SK-N-SH treated with all-trans-retinoic acid at 6 μM for 48 hours (cell line): ENCODE measurements around the gene ZC3H12C.

Experiments
- ATAC-seq: fragments of 200-7000 bp; cut with Tn5 transposase; 3 replicates; pipeline ENCODE4 v1.9.1; 2020; ENCODE audit warnings: mild to moderate bottlenecking, moderate library complexity
- ARNTL ChIP-seq: fragments of 450-650 bp; formaldehyde crosslinking; IDR thresholded peaks from 2 replicates; pipeline ENCODE4 v1.5.0; 2020; ENCODE audit warnings: low read depth, mild to moderate bottlenecking, moderate library complexity, borderline replicate concordance
- BACH2 ChIP-seq: fragments of 250-450 bp; sonication (Bioruptor Pico); IDR thresholded peaks from 2 replicates; pipeline ENCODE4 v1.9.0; 2021; ENCODE audit warnings: mild to moderate bottlenecking, borderline replicate concordance
- CREB5 ChIP-seq: fragments of 250-450 bp; sonication (Bioruptor Pico); IDR thresholded peaks from 2 replicates; pipeline ENCODE4 v1.5.1; 2020; ENCODE audit warnings: low read depth, mild to moderate bottlenecking, moderate library complexity
- CSDC2 ChIP-seq: fragments of 250-450 bp; sonication (Bioruptor Pico); IDR thresholded peaks from 2 replicates; pipeline ENCODE4 v1.5.0; 2020; ENCODE audit warnings: mild to moderate bottlenecking, moderate library complexity
- CSRNP3 ChIP-seq: fragments of 250-450 bp; sonication (Bioruptor Pico); IDR thresholded peaks from 2 replicates; pipeline ENCODE4 v1.5.1; 2021; ENCODE audit warnings: mild to moderate bottlenecking, moderate library complexity
- ESRRG ChIP-seq: fragments of 250-450 bp; sonication (Bioruptor Pico); IDR thresholded peaks from 2 replicates; pipeline ENCODE4 v1.6.1; 2021; ENCODE audit warnings: mild to moderate bottlenecking
- GLIS3 ChIP-seq: fragments of 250-450 bp; sonication (Bioruptor Pico); IDR thresholded peaks from 2 replicates; pipeline ENCODE4 v1.5.0; 2020; ENCODE audit warnings: mild to moderate bottlenecking, moderate library complexity
- ISL1 ChIP-seq: fragments of 250-450 bp; sonication (Bioruptor Pico); IDR thresholded peaks from 2 replicates; pipeline ENCODE4 v2.1.2; 2022; ENCODE audit warnings: mild to moderate bottlenecking, moderate library complexity
- OSR1 ChIP-seq: fragments of 250-450 bp; sonication (Bioruptor Pico); IDR thresholded peaks from 2 replicates; pipeline ENCODE4 v1.8.0; 2022; ENCODE audit warnings: moderate library complexity, mild to moderate bottlenecking, inconsistent platforms
- PATZ1 ChIP-seq: fragments of 250-450 bp; sonication (Bioruptor Pico); IDR thresholded peaks from 2 replicates; pipeline ENCODE4 v1.8.0; 2020; ENCODE audit warnings: mild to moderate bottlenecking, moderate library complexity, borderline replicate concordance
- POU6F1 ChIP-seq: fragments of 250-450 bp; sonication (Bioruptor Pico); IDR thresholded peaks from 2 replicates; pipeline ENCODE4 v1.8.0; 2021; ENCODE audit warnings: low read depth, mild to moderate bottlenecking, moderate library complexity, borderline replicate concordance
- PPARA ChIP-seq: fragments of 250-450 bp; sonication (Bioruptor Pico); IDR thresholded peaks from 2 replicates; pipeline ENCODE4 v1.5.0; 2020; ENCODE audit warnings: mild to moderate bottlenecking, borderline replicate concordance
- RARB ChIP-seq: fragments of 250-450 bp; sonication (Bioruptor Pico); IDR thresholded peaks from 2 replicates; pipeline ENCODE4 v1.8.0; 2021; ENCODE audit warnings: mild to moderate bottlenecking, moderate library complexity
- SNAI2 ChIP-seq: fragments of 250-450 bp; sonication (Bioruptor Pico); IDR thresholded peaks from 2 replicates; pipeline ENCODE4 v1.5.0; 2020; ENCODE audit warnings: mild to moderate bottlenecking, moderate library complexity
- TCF4 ChIP-seq: fragments of 250-450 bp; sonication (Bioruptor Pico); IDR thresholded peaks from 2 replicates; pipeline ENCODE4 v1.8.0; 2021; ENCODE audit warnings: mild to moderate bottlenecking, moderate library complexity, borderline replicate concordance
- TOX ChIP-seq: fragments of 250-450 bp; sonication (Bioruptor Pico); IDR thresholded peaks from 2 replicates; pipeline ENCODE4 v1.8.0; 2021; ENCODE audit warnings: mild to moderate bottlenecking, moderate library complexity, borderline replicate concordance
- TSHZ2 ChIP-seq: fragments of 250-450 bp; sonication (Bioruptor Pico); IDR thresholded peaks from 2 replicates; pipeline ENCODE4 v1.5.0; 2020; ENCODE audit warnings: mild to moderate bottlenecking, moderate library complexity
- ZC3H10 ChIP-seq: fragments of 250-450 bp; sonication (Bioruptor Pico); IDR thresholded peaks from 2 replicates; pipeline ENCODE4 v1.5.1; 2021; ENCODE audit warnings: mild to moderate bottlenecking, moderate library complexity
- ZFP3 ChIP-seq: fragments of 250-450 bp; sonication (Bioruptor Pico); IDR thresholded peaks from 2 replicates; pipeline ENCODE4 v1.5.0; 2020; ENCODE audit warnings: mild to moderate bottlenecking, moderate library complexity
- ZFP30 ChIP-seq: fragments of 450-650 bp; formaldehyde crosslinking; IDR thresholded peaks from 2 replicates; pipeline ENCODE4 v1.5.0; 2022; ENCODE audit warnings: mild to moderate bottlenecking, moderate library complexity
- ZNF565 ChIP-seq: fragments of 450-650 bp; formaldehyde crosslinking; conservative IDR thresholded peaks from 2 replicates; pipeline ENCODE4 v1.5.0; 2020; ENCODE audit warnings: low read depth, mild to moderate bottlenecking, moderate library complexity
- ZNF8 ChIP-seq: fragments of 450-650 bp; formaldehyde crosslinking; IDR thresholded peaks from 2 replicates; pipeline ENCODE4 v1.5.0; 2020; ENCODE audit warnings: mild to moderate bottlenecking, moderate library complexity

ZC3H12C gene

GRCh38 chr11:110100476-110101240 lies 7.5 kb downstream of the ZC3H12C start:
- TF ChIP-seq ARNTL (CRISPR knock-in tag) (no peak), ZC3H10 (CRISPR knock-in tag) (no peak), TSHZ2 (CRISPR knock-in tag) (no peak), POU6F1 (CRISPR knock-in tag) (no peak), ZFP30 (CRISPR knock-in tag) (no peak), ISL1 (CRISPR knock-in tag) (no peak), OSR1 (CRISPR knock-in tag) (no peak), BACH2 (no peak), CSDC2 (CRISPR knock-in tag) (no peak), ZNF565 (CRISPR knock-in tag) (no peak), TOX (no peak), ESRRG (no peak), GLIS3 (CRISPR knock-in tag) (no peak), PPARA (CRISPR knock-in tag) (no peak), ZNF8 (CRISPR knock-in tag) (no peak), PATZ1 (CRISPR knock-in tag) (no peak), CREB5 (CRISPR knock-in tag) (no peak)
- TF ChIP-seq, all 23 proteins: peak for 0
- ATAC-seq, result no peak

- no peak for ATAC-seq
- TF ChIP-seq ZFP30 (CRISPR knock-in tag), result no peak
- no peak for TF ChIP-seq ARNTL (CRISPR knock-in tag)
- TF ChIP-seq ISL1 (CRISPR knock-in tag), result no peak
- TF ChIP-seq PPARA (CRISPR knock-in tag), result no peak
- TF ChIP-seq BACH2, result no peak
- no peak for TF ChIP-seq TSHZ2 (CRISPR knock-in tag)
- TF ChIP-seq RARB (CRISPR knock-in tag), result no peak
- TF ChIP-seq TCF4 (CRISPR knock-in tag), result no peak
- TF ChIP-seq ZFP3 (CRISPR knock-in tag), result no peak
- no peak for TF ChIP-seq CSDC2 (CRISPR knock-in tag)
- TF ChIP-seq ZNF8 (CRISPR knock-in tag), result no peak
- TF ChIP-seq OSR1 (CRISPR knock-in tag), result no peak
- TF ChIP-seq SNAI2 (CRISPR knock-in tag), result no peak
- TF ChIP-seq ESRRG, result no peak
- no peak for TF ChIP-seq ZC3H10 (CRISPR knock-in tag)
- TF ChIP-seq CREB5 (CRISPR knock-in tag), result no peak
- TF ChIP-seq GLIS3 (CRISPR knock-in tag), result no peak
- TF ChIP-seq CSRNP3 (CRISPR knock-in tag), result no peak
- TF ChIP-seq POU6F1 (CRISPR knock-in tag), result no peak
Measured at GRCh38 chr11:110106713-110107274, 13.6 kb downstream of the ZC3H12C start.
